Astrocyte (in vitro differentiated cells and primary cell): Measurements from ENCODE around the gene SVIL. TPM values are rescaled to one million over a fixed set of nuclear protein-coding genes. Genes with fewer than 3 reads are reported as not detected.
"Not testable (repeated sequence)": the region's sequence is repeated elsewhere in the genome, so short reads cannot be mapped to it uniquely, and the experiment has no call there.

ENCODE experiments used
- DNase-seq: peaks from one replicate; pipeline ENCODE4 v3.0.0-alpha.2; 2010; ENCODE audit warnings: low read depth
- FAIRE-seq: peaks from 2 replicates; lab custom pipeline; 2011; peaks lifted over from hg19 to GRCh38; lab: Jason Lieb, UNC
- H2AFZ ChIP-seq: 2 replicates; pipeline ENCODE4 v1.6.0; 2012; ENCODE audit warnings: low read depth, low read length, inconsistent platforms
- H3K27ac ChIP-seq: 2 replicates; pipeline ENCODE4 v1.5.1; 2011; ENCODE audit warnings: low read depth, low read length, inconsistent platforms
- H3K27me3 ChIP-seq: 2 replicates; pipeline ENCODE4 v1.6.0; 2011; ENCODE audit warnings: low read length, inconsistent platforms; ENCODE audit not compliant: insufficient read depth
- H3K36me3 ChIP-seq: 2 replicates; pipeline ENCODE4 v1.5.1; 2011; ENCODE audit warnings: low read length, inconsistent platforms; ENCODE audit not compliant: insufficient read depth
- H3K4me1 ChIP-seq: 2 replicates; pipeline ENCODE4 v1.5.1; 2011; ENCODE audit warnings: low read length, inconsistent platforms; ENCODE audit not compliant: insufficient read depth
- H3K4me2 ChIP-seq: 2 replicates; pipeline ENCODE4 v1.6.0; 2012; ENCODE audit warnings: low read length, inconsistent platforms
- H3K4me3 ChIP-seq: 2 replicates; pipeline ENCODE4 v1.5.1; 2011; ENCODE audit warnings: low read depth, mild to moderate bottlenecking, low read length, inconsistent platforms; ENCODE audit not compliant: insufficient read depth
- H3K79me2 ChIP-seq: 2 replicates; pipeline ENCODE4 v1.6.0; 2012; ENCODE audit warnings: mild to moderate bottlenecking, low read length, inconsistent platforms; ENCODE audit not compliant: insufficient read depth
- H3K9ac ChIP-seq: 2 replicates; pipeline ENCODE4 v1.6.0; 2012; ENCODE audit warnings: mild to moderate bottlenecking, low read length, inconsistent platforms
- H3K9me3 ChIP-seq: 2 replicates; pipeline ENCODE4 v1.5.1; 2012; ENCODE audit warnings: low read depth, mild to moderate bottlenecking, low read length, inconsistent platforms; ENCODE audit not compliant: insufficient read depth
- H4K20me1 ChIP-seq: 2 replicates; pipeline ENCODE4 v1.6.0; 2012; ENCODE audit warnings: low read length, inconsistent platforms; ENCODE audit not compliant: insufficient read depth
- H3K27ac Mint-ChIP-seq: one replicate; pipeline ENCODE4 v1.8.0; 2021; ENCODE audit warnings: mild to moderate bottlenecking, mixed read lengths; ENCODE audit not compliant: unreplicated experiment
- H3K27me3 Mint-ChIP-seq: one replicate; pipeline ENCODE4 v1.8.0; 2021; ENCODE audit warnings: low read depth, mixed read lengths; ENCODE audit not compliant: unreplicated experiment
- H3K36me3 Mint-ChIP-seq: one replicate; pipeline ENCODE4 v1.8.0; 2021; ENCODE audit warnings: low read depth, mixed read lengths; ENCODE audit not compliant: unreplicated experiment
- H3K4me1 Mint-ChIP-seq: one replicate; pipeline ENCODE4 v1.8.0; 2021; ENCODE audit warnings: low read depth, mixed read lengths; ENCODE audit not compliant: unreplicated experiment
- H3K4me3 Mint-ChIP-seq: one replicate; pipeline ENCODE4 v1.8.0; 2021; ENCODE audit warnings: mild to moderate bottlenecking, moderate library complexity, mixed read lengths; ENCODE audit not compliant: unreplicated experiment
- H3K9me3 Mint-ChIP-seq: one replicate; pipeline ENCODE4 v1.8.0; 2021; ENCODE audit warnings: mild to moderate bottlenecking, mixed read lengths; ENCODE audit not compliant: unreplicated experiment
- CTCF ChIP-seq: IDR thresholded peaks from 2 replicates; pipeline ENCODE4 v1.5.1; 2011; ENCODE audit warnings: low read depth, mild to moderate bottlenecking, inconsistent platforms, low read length, moderate library complexity; ENCODE audit not compliant: insufficient read depth
- EZH2 ChIP-seq: IDR thresholded peaks from 2 replicates; pipeline ENCODE4 v1.6.1; 2012; ENCODE audit warnings: mild to moderate bottlenecking, low read length, inconsistent platforms; ENCODE audit not compliant: insufficient read depth
- total RNA-seq: library from RNA; stranded (reverse); gene quantifications from 2 replicates; pipeline ENCODE4 v1.2.1, GENCODE V29; 2021

Gene SVIL
- total RNA-seq, 1 donor from 2014 or later = 70.4 TPM

DNA sequence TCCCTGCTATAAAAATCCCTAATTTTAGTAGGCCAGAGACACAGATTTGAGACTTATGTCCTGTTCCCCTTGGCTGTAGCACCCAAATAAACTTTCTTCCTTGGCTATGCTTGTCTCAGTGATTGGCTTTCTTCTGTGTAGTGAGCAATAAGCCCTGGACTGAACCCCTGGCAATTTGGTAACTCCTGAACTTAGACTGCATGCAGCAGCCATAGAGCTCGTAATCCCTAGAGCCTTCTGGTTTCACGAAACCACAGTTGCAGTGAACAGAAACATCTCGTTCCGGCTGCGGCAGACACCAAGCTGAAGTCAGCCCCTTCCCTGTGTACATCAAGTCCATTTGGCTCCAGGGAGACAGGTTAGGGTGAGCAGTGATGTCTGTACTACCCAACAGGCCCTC is 173.7 kb downstream of the SVIL start:
- peaks cover 6% of the 10 kb centered on the region for H3K9me3 ChIP-seq
- no peak overlapping the region for H3K9ac ChIP-seq
- FAIRE-seq (no peak), DNase-seq (no peak)
- H3K36me3 ChIP-seq = peaks cover 30% of the 10 kb centered on the region
- Mint-ChIP-seq H3K27ac (peak overlapping the region; percentile 20), H3K9me3 (peaks cover 9% of the 10 kb centered on the region), H3K4me3 (no peak overlapping the region), H3K36me3 (peaks cover 48% of the 10 kb centered on the region), H3K4me1 (no peaks in the 10 kb centered on the region), H3K27me3 (no peaks in the 10 kb centered on the region)
- H3K27me3 ChIP-seq = no peaks in the 10 kb centered on the region
- peaks cover 7% of the 10 kb centered on the region for H3K4me1 ChIP-seq
- no peak overlapping the region for H3K27ac ChIP-seq
- no peak overlapping the region for H2AFZ ChIP-seq
- H3K4me3 ChIP-seq = no peak overlapping the region
- H4K20me1 ChIP-seq = peaks cover 68% of the 10 kb centered on the region
- H3K4me2 ChIP-seq = no peak overlapping the region
- TF ChIP-seq EZH2 (no peak), CTCF (no peak)
- H3K79me2 ChIP-seq = peaks cover 26% of the 10 kb centered on the region

- not testable (repeated sequence) for H3K4me1 ChIP-seq, DNase-seq, H3K27me3 ChIP-seq, H3K4me3 Mint-ChIP-seq, H3K4me3 ChIP-seq, FAIRE-seq, H3K9ac ChIP-seq, H3K9me3 ChIP-seq, H3K9me3 Mint-ChIP-seq, H2AFZ ChIP-seq, H3K4me2 ChIP-seq, H3K4me1 Mint-ChIP-seq, H3K27ac Mint-ChIP-seq, H3K27me3 Mint-ChIP-seq, H3K27ac ChIP-seq
- Histone ChIP-seq H3K79me2 (peaks cover 33% of the 10 kb centered on the region), H4K20me1 (peaks cover 69% of the 10 kb centered on the region), H3K36me3 (peaks cover 37% of the 10 kb centered on the region)
- H3K36me3 Mint-ChIP-seq = peaks cover 45% of the 10 kb centered on the region
Measured at GRCh38 chr10:29458190-29458589, 176.6 kb downstream of the SVIL start.

- peaks cover 71% of the 10 kb centered on the region for H4K20me1 ChIP-seq
- H3K79me2 ChIP-seq = peaks cover 38% of the 10 kb centered on the region
- DNase-seq (no peak), FAIRE-seq (no peak)
- peaks cover 23% of the 10 kb centered on the region for H3K36me3 Mint-ChIP-seq
- TF ChIP-seq CTCF (no peak), EZH2 (no peak)
- H3K9ac ChIP-seq = no peak overlapping the region
- H3K9me3 ChIP-seq = no peaks in the 10 kb centered on the region
- H3K27ac ChIP-seq = no peak overlapping the region
- H3K27ac Mint-ChIP-seq = no peak overlapping the region
- H3K36me3 ChIP-seq = peaks cover 27% of the 10 kb centered on the region
- H3K27me3 Mint-ChIP-seq = no peaks in the 10 kb centered on the region
- H3K9me3 Mint-ChIP-seq = peaks cover under 1% of the 10 kb centered on the region
- peaks cover 7% of the 10 kb centered on the region for H3K4me1 ChIP-seq
- H3K27me3 ChIP-seq = no peaks in the 10 kb centered on the region
- no peak overlapping the region for H3K4me3 ChIP-seq
- no peak overlapping the region for H3K4me2 ChIP-seq
- H3K4me3 Mint-ChIP-seq = no peak overlapping the region
- no peaks in the 10 kb centered on the region for H3K4me1 Mint-ChIP-seq
- H2AFZ ChIP-seq = no peak overlapping the region
Measured at GRCh38 chr10:29455095-29455494, 179.7 kb downstream of the SVIL start.
